D721Med (cell line): ENCODE results near the gene RASSF6.
A peak's percentile ranks its signal among the peaks of the same experiment; 100 is the strongest.
"Not testable (repeated sequence)": the region's sequence is repeated elsewhere in the genome, so short reads cannot be mapped to it uniquely, and the experiment has no call there.

ENCODE experiments used
- DNase-seq: peaks from one replicate; pipeline ENCODE4 v3.0.0; 2011; ENCODE audit warnings: low spot score; ENCODE audit not compliant: insufficient read length
- FAIRE-seq: peaks from 2 replicates; lab custom pipeline; 2011; peaks lifted over from hg19 to GRCh38; lab: Jason Lieb, UNC
- TF ChIP-seq, protein P1 (sequence below): IDR thresholded peaks from 2 replicates; pipeline ENCODE4 v1.5.1; 2012; ENCODE audit warnings: mild to moderate bottlenecking, control low read depth; ENCODE audit not compliant: insufficient read depth; ENCODE audit errors: missing control alignments

The RASSF6 gene

GRCh38 chr4:73620115-73620792 lies at the start of gene RASSF6:
Gene RASSF6, minus strand, starts transcription at chr4:73620436. Its CDS starts 8,641 bp downstream, at chr4:73611795.
- FAIRE-seq: no peak
- TF ChIP-seq, protein P1, sequence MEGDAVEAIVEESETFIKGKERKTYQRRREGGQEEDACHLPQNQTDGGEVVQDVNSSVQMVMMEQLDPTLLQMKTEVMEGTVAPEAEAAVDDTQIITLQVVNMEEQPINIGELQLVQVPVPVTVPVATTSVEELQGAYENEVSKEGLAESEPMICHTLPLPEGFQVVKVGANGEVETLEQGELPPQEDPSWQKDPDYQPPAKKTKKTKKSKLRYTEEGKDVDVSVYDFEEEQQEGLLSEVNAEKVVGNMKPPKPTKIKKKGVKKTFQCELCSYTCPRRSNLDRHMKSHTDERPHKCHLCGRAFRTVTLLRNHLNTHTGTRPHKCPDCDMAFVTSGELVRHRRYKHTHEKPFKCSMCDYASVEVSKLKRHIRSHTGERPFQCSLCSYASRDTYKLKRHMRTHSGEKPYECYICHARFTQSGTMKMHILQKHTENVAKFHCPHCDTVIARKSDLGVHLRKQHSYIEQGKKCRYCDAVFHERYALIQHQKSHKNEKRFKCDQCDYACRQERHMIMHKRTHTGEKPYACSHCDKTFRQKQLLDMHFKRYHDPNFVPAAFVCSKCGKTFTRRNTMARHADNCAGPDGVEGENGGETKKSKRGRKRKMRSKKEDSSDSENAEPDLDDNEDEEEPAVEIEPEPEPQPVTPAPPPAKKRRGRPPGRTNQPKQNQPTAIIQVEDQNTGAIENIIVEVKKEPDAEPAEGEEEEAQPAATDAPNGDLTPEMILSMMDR: no peak
- no peak for DNase-seq

GRCh38 chr4:73669410-73670183 lies 49.4 kb upstream of the RASSF6 start:
- TF ChIP-seq, protein P1: no peak
- FAIRE-seq (no peak), DNase-seq (no peak)

DNA sequence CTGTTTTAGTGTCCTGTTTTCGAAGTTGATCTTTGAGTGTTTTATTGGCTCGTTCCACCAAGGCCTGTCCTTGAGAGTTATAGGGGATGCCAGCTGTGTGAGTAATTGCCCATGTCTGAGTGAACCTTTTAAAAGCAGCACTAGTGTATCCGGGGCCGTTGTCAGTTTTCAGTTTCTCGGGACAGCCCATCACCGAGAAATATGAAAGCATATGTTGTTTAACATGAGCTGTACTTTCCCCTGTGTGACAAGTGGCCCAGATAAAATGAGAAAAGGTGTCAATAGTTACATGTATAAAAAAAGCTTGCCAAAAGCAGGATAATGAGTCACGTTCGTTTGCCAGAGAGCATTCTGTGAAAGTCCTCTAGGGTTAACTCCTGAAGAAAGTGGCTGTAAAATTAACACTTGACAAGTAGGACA lies 48.6 kb upstream of the RASSF6 start:
- no peak for FAIRE-seq
- TF ChIP-seq, protein P1: no peak
- no peak for DNase-seq

DNA sequence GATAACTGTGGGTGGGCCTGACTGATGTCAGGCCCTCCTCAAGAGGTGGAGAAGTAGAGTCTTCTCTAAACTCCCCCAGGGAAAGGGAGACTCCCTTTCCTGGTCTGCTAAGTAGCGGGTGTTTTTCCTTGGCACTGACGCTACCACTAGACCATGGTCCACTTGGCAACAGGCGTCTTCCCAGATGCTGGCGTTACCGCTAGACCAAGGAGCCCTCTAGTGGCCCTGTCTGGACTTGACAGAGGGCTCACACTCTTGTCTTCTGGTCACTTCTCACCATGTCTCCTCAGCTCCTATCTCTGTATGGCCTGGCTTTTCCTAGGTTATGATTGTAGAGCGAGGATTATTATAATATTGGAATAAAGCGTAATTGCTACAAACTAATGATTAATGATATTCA lies 45.7 kb upstream of the RASSF6 start:
- DNase-seq, FAIRE-seq: not testable (repeated sequence)

DNA sequence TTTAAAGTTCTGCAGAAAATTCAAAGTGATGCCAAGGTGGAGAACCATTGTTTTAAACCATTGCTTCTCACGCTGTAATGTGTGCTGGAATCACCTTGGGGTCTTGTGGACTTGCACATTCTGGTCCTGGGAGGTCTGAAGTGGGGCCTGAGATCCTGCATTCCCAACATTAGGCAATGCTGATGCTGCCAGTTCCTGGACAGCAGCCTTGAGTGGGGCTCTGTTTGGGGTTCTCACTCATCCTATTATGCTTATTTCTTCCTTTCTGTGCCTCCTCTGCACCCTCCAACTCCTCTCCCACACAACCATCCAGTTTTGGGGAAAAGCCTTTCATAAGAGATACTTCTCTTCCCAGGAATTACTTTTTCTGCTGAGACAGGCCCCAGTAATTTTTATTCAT lies 44.2 kb upstream of the RASSF6 start:
- TF ChIP-seq, protein P1: no peak
- DNase-seq (no peak), FAIRE-seq (no peak)

DNA sequence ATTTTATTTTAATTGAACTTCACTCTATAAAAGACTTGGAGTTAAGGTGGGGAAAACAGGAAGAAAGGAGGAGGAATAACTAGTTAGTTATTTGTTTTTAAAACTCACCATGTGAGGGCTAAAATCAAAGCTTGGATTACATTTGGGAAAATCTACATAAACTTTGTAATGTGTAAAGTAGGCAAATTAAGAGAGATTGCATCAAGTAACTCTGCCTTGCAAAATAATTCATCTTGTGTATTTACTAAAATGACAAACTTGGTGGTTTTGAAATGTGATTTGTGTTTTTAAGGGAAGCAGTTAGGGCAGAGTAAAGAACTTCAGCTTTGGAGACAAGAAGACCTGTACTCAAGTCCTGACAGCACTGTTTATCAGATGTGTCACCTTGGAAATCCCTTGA lies 43.3 kb upstream of the RASSF6 start:
- FAIRE-seq (no peak), DNase-seq (no peak)
- TF ChIP-seq, protein P1: no peak

DNA sequence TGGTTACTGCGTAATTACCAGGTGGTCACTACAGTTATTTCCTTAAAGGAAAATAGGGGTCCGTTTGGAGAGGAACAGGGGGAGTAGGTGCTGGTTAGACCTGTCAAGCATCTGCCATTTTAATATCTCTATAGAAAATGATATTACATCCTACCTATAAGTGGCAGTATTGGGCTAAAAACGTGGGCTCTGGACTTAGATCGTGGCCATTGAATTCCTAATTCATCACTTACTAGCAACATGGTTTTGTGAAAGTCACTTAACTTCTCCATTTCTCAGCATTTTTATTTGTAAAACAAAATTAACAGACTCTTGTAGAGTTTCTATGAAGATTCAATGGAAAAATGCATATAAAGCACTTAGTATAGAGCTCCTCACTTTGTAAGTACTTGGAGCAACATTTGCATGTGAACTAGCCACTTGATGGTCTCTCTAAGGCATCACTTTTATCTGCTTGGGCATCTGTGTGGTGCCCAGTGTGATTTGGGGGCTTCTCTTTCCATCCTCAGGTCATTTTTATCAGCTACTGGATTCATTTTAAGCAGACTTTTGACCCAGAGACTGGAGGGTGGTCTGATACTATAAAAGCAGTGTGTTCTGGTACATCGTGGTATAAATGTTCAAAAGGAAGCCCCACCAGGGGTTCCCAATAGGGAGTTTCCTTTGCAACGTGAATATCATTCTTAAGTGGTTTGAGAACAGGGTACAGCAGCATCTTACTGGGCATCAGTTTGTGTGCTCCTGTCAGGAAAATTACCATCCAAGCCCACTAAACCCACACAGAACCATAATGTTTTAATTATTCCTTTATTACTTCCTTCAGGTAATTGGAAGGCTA lies 42.7 kb upstream of the RASSF6 start:
- FAIRE-seq (no peak), DNase-seq (no peak)
- TF ChIP-seq, protein P1: peak; percentile 61
